HFFc6 (cell line): ENCODE results near the gene SP2. TPM values are rescaled to one million over a fixed set of nuclear protein-coding genes. Genes with fewer than 3 reads are reported as not detected.

ENCODE experiments used
- DNase-seq: peaks from one replicate; pipeline ENCODE4 v3.0.0-alpha.2; 2018
- H3K27ac Mint-ChIP-seq: 2 replicates; pipeline ENCODE4 v1.8.0; 2020; ENCODE audit warnings: mild to moderate bottlenecking, mixed read lengths
- H3K27me3 Mint-ChIP-seq: 2 replicates; pipeline ENCODE4 v1.8.0; 2021; ENCODE audit warnings: mild to moderate bottlenecking, moderate library complexity, mixed read lengths; ENCODE audit not compliant: insufficient read depth
- H3K36me3 Mint-ChIP-seq: 2 replicates; pipeline ENCODE4 v1.8.0; 2021; ENCODE audit warnings: low read depth, mixed read lengths
- H3K4me1 Mint-ChIP-seq: 2 replicates; pipeline ENCODE4 v1.8.0; 2020; ENCODE audit warnings: low read depth, mixed read lengths
- H3K4me3 Mint-ChIP-seq: 2 replicates; pipeline ENCODE4 v1.8.0; 2020; ENCODE audit warnings: mild to moderate bottlenecking, moderate library complexity, mixed read lengths
- H3K9me3 Mint-ChIP-seq: 2 replicates; pipeline ENCODE4 v1.8.0; 2020; ENCODE audit warnings: mild to moderate bottlenecking, mixed read lengths
- total RNA-seq, 6 experiments: library from RNA; stranded (reverse); fragmentation: NEBNext Ultra II Directional; extraction: Animal tissue kit (Norgen Biotek cat#: 25700); gene quantifications; 2 replicates in 1 of 6; 3 replicates in 5 of 6; pipeline ENCODE4 v1.2.3, GENCODE V29; 2021
- TF ChIP-seq, protein P1 (sequence below): fragments of 200-600 bp; sonication (generic); IDR thresholded peaks from 2 replicates; pipeline ENCODE4 v1.5.0; 2021; ENCODE audit warnings: antibody characterized with exemption, mild to moderate bottlenecking

The SP2 gene
- total RNA-seq, 6 experiments from 2014 or later: 10.7 to 17.5 (median 16.4) TPM

DNA sequence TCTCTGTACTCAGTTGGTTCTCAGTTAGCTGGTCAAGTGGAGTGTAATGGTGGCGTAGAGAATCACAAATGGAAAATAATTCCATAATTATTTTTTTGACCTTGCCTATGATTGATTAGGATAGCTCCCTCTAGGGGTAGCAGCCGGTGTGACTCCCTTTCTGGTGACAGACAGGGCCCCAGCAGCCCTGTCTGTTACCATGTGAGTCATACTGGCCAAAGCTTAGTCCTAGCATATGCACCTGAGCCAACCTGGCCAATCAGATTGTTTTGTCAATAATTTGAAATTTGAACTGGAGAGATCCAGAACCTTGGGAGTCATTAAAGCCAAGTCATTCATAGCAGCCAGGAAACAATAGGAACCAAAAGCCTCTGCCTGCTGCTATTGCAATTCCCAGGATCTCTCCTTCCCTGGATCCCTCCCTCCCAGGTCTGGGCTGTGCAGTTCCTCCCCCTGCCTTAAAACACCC, 50.9 kb downstream of the SP2 start:
- H3K4me3 Mint-ChIP-seq: no peak overlapping the region
- H3K4me1 Mint-ChIP-seq: peaks cover 50% of the 10 kb centered on the region
- peak; percentile 79 for DNase-seq
- no peaks in the 10 kb centered on the region; the same call in 1 of the 2 replicates for H3K36me3 Mint-ChIP-seq
- no peaks in the 10 kb centered on the region for H3K9me3 Mint-ChIP-seq
- TF ChIP-seq, protein P1, sequence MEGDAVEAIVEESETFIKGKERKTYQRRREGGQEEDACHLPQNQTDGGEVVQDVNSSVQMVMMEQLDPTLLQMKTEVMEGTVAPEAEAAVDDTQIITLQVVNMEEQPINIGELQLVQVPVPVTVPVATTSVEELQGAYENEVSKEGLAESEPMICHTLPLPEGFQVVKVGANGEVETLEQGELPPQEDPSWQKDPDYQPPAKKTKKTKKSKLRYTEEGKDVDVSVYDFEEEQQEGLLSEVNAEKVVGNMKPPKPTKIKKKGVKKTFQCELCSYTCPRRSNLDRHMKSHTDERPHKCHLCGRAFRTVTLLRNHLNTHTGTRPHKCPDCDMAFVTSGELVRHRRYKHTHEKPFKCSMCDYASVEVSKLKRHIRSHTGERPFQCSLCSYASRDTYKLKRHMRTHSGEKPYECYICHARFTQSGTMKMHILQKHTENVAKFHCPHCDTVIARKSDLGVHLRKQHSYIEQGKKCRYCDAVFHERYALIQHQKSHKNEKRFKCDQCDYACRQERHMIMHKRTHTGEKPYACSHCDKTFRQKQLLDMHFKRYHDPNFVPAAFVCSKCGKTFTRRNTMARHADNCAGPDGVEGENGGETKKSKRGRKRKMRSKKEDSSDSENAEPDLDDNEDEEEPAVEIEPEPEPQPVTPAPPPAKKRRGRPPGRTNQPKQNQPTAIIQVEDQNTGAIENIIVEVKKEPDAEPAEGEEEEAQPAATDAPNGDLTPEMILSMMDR: peak; percentile 96
- H3K27ac Mint-ChIP-seq: peak overlapping the region; percentile 67
- peaks cover 3% of the 10 kb centered on the region; the same call in 1 of the 2 replicates for H3K27me3 Mint-ChIP-seq

DNA sequence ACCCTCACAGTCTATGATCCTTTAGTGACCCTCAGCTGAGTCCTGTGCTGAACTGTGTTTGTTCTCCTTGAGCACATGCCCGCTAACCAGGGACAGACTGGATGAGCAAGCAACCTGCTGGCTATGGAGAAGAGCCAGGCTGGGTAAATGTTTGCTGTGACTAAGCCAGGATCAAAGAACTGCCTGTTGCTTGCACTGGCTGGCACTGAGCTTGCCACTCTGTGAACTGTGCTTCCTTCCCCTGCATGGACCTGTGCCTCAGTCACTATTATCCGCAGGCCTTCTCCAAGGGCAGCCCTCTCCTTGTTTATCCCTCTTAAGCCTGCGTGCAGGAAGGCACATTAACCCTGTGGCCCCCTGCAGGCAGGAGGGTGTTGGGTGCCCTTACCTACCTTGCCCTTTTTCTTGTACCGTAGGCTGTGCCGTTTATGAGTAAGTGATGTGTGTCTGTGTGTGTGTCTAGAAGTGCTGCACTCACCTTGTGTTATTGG, 52.7 kb downstream of the SP2 start:
- Mint-ChIP-seq H3K9me3 (no peaks in the 10 kb centered on the region), H3K4me3 (no peak overlapping the region), H3K36me3 (no peaks in the 10 kb centered on the region; the same call in 1 of the 2 replicates), H3K27ac (peak overlapping the region; percentile 59), H3K27me3 (peaks cover 1% of the 10 kb centered on the region; the same call in 1 of the 2 replicates), H3K4me1 (peaks cover 38% of the 10 kb centered on the region)
- DNase-seq: peak; percentile 39
- TF ChIP-seq, protein P1: no peak

DNA sequence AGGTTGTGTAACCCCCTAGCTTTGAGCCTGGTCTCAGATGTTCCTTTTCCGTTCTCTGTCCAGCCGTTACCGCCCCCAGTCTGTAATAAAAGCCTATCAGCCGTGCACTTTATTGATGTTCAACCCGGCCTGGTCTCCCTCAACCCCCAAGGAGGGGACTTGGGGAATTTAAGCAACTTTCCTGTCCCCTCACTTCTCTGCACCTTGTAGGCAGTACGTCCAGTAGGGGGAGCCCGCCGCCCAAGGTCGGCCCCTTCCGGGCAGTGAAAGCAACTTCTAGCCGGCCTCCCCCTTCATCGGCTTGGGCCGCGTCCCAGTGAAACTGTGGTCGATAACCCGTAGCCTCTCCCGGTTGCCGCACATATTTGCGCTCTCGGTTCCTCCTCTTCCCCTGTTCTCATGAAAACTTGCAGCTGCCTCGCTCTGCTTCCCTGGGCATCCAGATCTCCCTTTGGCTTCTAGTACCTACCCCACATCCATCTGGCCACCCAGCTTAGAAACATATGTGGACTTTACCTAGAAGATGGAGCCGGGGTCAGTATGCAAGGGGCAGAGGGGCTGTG, 53.2 kb downstream of the SP2 start:
- peak; percentile 69 for DNase-seq
- TF ChIP-seq, protein P1: peak; percentile 95
- Mint-ChIP-seq H3K4me1 (peaks cover 38% of the 10 kb centered on the region), H3K27ac (peak overlapping the region; percentile 59), H3K27me3 (peaks cover 1% of the 10 kb centered on the region; the same call in 1 of the 2 replicates), H3K36me3 (no peaks in the 10 kb centered on the region; the same call in 1 of the 2 replicates), H3K9me3 (no peaks in the 10 kb centered on the region), H3K4me3 (peak overlapping the region; percentile 73)

GRCh38 chr17:47949946-47950345, 53.9 kb downstream of the SP2 start:
- Mint-ChIP-seq H3K27me3 (peaks cover 1% of the 10 kb centered on the region; the same call in 1 of the 2 replicates), H3K9me3 (no peaks in the 10 kb centered on the region), H3K4me1 (peaks cover 34% of the 10 kb centered on the region), H3K4me3 (no peak overlapping the region), H3K27ac (no peak overlapping the region; the same call in 1 of the 2 replicates), H3K36me3 (no peaks in the 10 kb centered on the region; the same call in 1 of the 2 replicates)
- DNase-seq: no peak
- TF ChIP-seq, protein P1: no peak

DNA sequence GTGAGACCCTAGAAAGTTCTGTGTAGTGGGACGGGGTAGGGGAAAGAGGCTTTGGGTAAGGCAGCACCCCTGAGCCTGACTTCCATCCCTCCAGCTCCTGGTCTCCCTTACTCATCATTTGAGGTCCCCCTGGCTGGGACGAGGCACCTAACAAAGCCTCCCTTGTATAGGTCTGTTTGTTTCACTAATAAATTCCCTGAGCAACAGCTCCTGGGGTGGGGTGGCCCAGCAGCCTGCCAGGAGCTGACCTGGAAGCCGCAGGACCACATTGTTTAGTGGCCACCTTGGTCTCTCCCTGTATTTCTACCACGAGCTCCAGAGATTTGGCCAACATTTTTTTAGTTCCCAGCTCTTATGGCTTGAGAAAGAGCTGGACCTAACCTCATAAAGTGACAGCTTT, 54.4 kb downstream of the SP2 start:
- DNase-seq: no peak
- Mint-ChIP-seq H3K36me3 (no peaks in the 10 kb centered on the region), H3K9me3 (no peaks in the 10 kb centered on the region)

More for the DNA sequence above, 54.4 kb downstream of the SP2 start:
- no peak overlapping the region for H3K27ac Mint-ChIP-seq
- TF ChIP-seq, protein P1: no peak
- no peak overlapping the region for H3K4me3 Mint-ChIP-seq
- H3K4me1 Mint-ChIP-seq: peaks cover 29% of the 10 kb centered on the region
- peaks cover 1% of the 10 kb centered on the region; the same call in 1 of the 2 replicates for H3K27me3 Mint-ChIP-seq
